Transverse colon (tissue), 4 donors: ENCODE results near the gene HSPA12A. TPM values are rescaled to one million over a fixed set of nuclear protein-coding genes. Genes with fewer than 3 reads are reported as not detected.
A peak's percentile ranks its signal among the peaks of the same experiment; 100 is the strongest.

Source experiments
- DNase-seq: peaks from one replicate; pipeline ENCODE4 v3.0.0-alpha.2; 2019
- H3K27ac ChIP-seq, 4 donors: fragments of 200-600 bp; sonication (generic); 2 replicates each; pipeline ENCODE4 v1.5.1; 2016 to 2018; ENCODE audit warnings: inconsistent platforms in 4 of 4
- H3K27me3 ChIP-seq: fragments of 200-600 bp; sonication (generic); 2 replicates; pipeline ENCODE4 v1.5.1; 2017; ENCODE audit warnings: inconsistent platforms
- H3K36me3 ChIP-seq, 4 donors: fragments of 200-600 bp; sonication (generic); 2 replicates each; pipeline ENCODE4 v1.5.1; 2017 to 2019; ENCODE audit warnings: inconsistent platforms in 4 of 4
- H3K4me1 ChIP-seq, 4 donors: fragments of 200-600 bp; sonication (generic); 2 replicates each; pipeline ENCODE4 v1.5.1; 2017 to 2020; ENCODE audit warnings: inconsistent platforms in 4 of 4
- H3K4me3 ChIP-seq, 4 donors: fragments of 200-600 bp; sonication (generic); 1 replicate in 1 of 4; 2 replicates in 3 of 4; pipeline versions ENCODE4 v1.5.1 to v1.6.1; 2017 to 2019; ENCODE audit warnings: inconsistent platforms in 4 of 4
- H3K9me3 ChIP-seq, 2 donors: fragments of 200-600 bp; sonication (generic); 2 replicates each; pipeline ENCODE4 v1.5.1; 2017 to 2019; ENCODE audit warnings: inconsistent platforms in 2 of 2
- EP300 ChIP-seq: sonication (generic); formaldehyde crosslinking; IDR thresholded peaks from one replicate; pipeline ENCODE4 v1.6.1; 2017; ENCODE audit warnings: antibody characterized with exemption, low read depth
- POLR2A ChIP-seq: fragments of 450-650 bp; IDR thresholded peaks from one replicate; pipeline ENCODE4 v1.6.1; 2016; ENCODE audit warnings: antibody characterized with exemption, mild to moderate bottlenecking, moderate library complexity
- POLR2AphosphoS5 ChIP-seq, 3 donors: sonication (generic); formaldehyde crosslinking; IDR thresholded peaks; one replicate each; pipeline ENCODE4 v1.6.1; 2016; ENCODE audit warnings: antibody characterized with exemption in 3 of 3
- WGBS, 2 donors: methylation state at CpG; one replicate each; pipeline ENCODE4 v1.1.5; 2018; ENCODE audit warnings: low coverage in 1 of 2; 5-methylcytosine and 5-hydroxymethylcytosine counted together
- in situ Hi-C, 4 donors: fragments of 200-750 bp; cut with MboI; loops; one replicate each; pipeline versions ENCODE4 v1.15.0 to v1.15.1; 2017; ENCODE audit warnings: low sequenced_read_pairs in 3 of 4, low pct_ligation_motif_present in 1 of 4, low pct_unique_long_range_greater_than_20kb in 1 of 4
- intact Hi-C: fragments of 100-400 bp; cut with DNase I; formaldehyde crosslinking; loops from one replicate; pipeline ENCODE4 v1.15.1; 2023; ENCODE audit warnings: low total_unique reads
- total RNA-seq, 4 donors: library from RNA; depleted of rRNA; stranded (reverse); fragments of >200 nt; gene quantifications; one replicate each; pipeline ENCODE4 v1.1.0, GENCODE V29; 2016
- TF ChIP-seq, protein P1 (sequence below), 5 experiments: fragments of 200-600 bp in 3 of 5; fragments of 450-650 bp in 2 of 5; sonication (generic) in 3 of 5; IDR thresholded peaks; 1 replicate in 2 of 5; 2 replicates in 3 of 5; pipeline ENCODE4 v1.5.1; 2016 to 2017; ENCODE audit warnings: antibody characterized with exemption in 5 of 5, inconsistent platforms in 3 of 5, mild to moderate bottlenecking in 2 of 5, moderate library complexity in 1 of 5

HSPA12A gene
- total RNA-seq, 4 donors from 2014 or later: 6.4 to 52.3 (median 9.5) TPM

DNA sequence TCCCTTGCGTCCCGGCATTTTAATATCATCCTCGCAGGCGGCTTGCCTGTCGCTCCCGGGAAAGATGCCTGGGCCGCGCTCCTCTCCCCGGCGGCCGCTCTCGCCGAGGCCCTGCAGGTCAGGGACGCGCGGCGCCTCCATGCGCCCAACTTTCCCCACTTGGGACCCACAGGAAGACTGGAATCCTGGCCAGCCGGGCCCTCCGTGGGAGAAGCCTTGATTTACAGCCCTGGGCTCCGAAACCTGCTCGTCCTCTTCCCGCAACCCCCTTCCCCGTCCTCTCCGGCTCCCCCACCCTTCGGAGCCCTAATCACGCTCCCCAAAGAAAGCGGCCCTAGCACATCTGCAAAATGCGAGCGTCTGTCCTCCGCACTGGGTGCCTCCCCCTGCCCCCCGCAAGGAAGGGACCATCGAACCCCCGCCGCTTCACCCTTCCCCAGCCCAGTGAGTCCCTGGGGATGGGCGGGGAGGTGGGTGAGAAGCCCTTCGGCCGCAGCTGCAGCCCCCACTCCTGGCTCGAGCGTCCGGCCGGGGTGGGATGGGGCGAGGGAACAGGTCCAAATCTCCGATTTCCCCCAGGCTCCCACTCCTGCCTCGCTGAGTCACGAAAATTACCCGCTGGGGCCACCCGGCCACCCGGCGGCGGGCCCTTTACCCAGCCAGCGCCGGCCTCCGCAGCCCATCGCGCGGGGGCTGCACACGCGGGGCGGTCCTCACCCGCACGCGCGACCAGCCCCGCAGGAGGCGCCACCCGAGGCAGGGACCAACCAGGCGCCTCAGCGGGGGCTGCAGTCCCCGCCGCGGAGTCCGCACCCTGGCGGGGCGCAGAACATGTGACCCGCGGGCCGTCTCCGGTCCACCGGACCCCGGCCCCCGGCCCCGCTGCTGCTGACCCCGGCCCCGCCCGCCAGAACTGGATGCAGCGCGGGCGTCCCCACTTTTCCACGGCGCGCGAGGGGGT is 695 bp downstream of the HSPA12A start:
- Histone ChIP-seq H3K27ac (peak overlapping the region; percentile 93 to 94 (median 93)), H3K4me3 (peak overlapping the region; percentile 70 to 94 (median 84)), H3K4me1 (peaks cover 0 to 16% (median 12%) of the 10 kb centered on the region in 4 donors), H3K27me3 (peaks cover 17% of the 10 kb centered on the region), H3K9me3 (no peaks in the 10 kb centered on the region), H3K36me3 (no peaks in the 10 kb centered on the region)
- DNase-seq: peak; percentile 18
- 4% methylated on average over 65 of the region's 93 CpGs; no CpG with 5 or more reads in 1 of the 2 donors for WGBS, 2 donors
- in situ Hi-C loops: no loop called here
- intact Hi-C loops: no loop called here
- TF ChIP-seq POLR2A: no peak
- TF ChIP-seq POLR2AphosphoS5 (IDR thresholded peaks at IDR 0.05): no peak
- TF ChIP-seq EP300: no peak

DNA sequence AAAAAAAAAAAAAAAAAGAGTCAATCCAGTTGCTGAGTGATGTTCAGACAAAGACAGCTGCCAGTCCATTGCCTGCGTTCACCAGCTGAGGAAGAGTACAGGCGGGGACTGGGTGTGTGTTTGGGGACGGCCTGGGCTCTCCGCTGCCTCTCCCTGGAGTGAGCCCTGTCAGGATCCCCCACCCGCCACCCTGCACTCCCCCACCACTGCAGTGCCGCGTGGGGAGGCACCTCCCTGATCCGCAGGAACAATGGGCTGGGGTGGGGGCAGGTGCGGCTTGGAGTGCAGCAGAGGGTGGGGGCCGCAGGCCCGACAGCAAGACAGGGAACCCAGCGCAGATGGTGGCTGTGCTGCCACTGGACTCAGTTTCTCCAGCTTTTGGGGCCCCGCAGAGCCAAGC is 1.4 kb downstream of the HSPA12A start:
- H3K4me3 ChIP-seq: peak overlapping the region; percentile 70 to 94 (median 84)
- peak overlapping the region; percentile 93 to 94 (median 93) for H3K27ac ChIP-seq
- H3K9me3 ChIP-seq: no peaks in the 10 kb centered on the region
- no peaks in the 10 kb centered on the region for H3K36me3 ChIP-seq
- H3K4me1 ChIP-seq: peaks cover 0 to 16% (median 12%) of the 10 kb centered on the region in 4 donors
- in situ Hi-C loops (no loop called here), intact Hi-C loops (no loop called here)
- DNase-seq: no peak
- TF ChIP-seq POLR2AphosphoS5 (IDR thresholded peaks at IDR 0.05): no peak
- no peak for TF ChIP-seq POLR2A
- TF ChIP-seq, protein P1, sequence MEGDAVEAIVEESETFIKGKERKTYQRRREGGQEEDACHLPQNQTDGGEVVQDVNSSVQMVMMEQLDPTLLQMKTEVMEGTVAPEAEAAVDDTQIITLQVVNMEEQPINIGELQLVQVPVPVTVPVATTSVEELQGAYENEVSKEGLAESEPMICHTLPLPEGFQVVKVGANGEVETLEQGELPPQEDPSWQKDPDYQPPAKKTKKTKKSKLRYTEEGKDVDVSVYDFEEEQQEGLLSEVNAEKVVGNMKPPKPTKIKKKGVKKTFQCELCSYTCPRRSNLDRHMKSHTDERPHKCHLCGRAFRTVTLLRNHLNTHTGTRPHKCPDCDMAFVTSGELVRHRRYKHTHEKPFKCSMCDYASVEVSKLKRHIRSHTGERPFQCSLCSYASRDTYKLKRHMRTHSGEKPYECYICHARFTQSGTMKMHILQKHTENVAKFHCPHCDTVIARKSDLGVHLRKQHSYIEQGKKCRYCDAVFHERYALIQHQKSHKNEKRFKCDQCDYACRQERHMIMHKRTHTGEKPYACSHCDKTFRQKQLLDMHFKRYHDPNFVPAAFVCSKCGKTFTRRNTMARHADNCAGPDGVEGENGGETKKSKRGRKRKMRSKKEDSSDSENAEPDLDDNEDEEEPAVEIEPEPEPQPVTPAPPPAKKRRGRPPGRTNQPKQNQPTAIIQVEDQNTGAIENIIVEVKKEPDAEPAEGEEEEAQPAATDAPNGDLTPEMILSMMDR (IDR thresholded peaks at IDR 0.05): no peak
- TF ChIP-seq EP300: no peak
- peaks cover 17% of the 10 kb centered on the region for H3K27me3 ChIP-seq
- WGBS, 2 donors: 16 to 33% methylated on average over 3 to 13 of the region's 13 CpGs

DNA sequence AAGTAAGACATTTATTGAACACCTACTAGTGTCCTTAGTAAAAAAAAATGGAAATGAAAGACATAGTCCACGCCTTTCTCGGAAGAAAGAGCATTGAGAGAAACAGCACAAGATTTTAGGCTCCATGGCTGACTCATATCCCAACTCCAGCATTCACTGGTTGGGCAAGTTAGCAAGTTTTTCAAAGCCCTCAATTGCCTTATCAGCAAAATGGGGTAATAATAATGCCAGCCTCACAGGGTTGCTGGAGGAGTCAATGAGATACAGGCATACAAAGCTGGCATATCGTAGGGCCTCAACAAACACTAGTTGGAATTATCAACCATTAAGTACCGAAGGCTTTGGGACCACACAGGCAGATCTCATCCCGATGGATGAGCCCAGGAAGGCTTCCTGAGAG is 4.0 kb downstream of the HSPA12A start:
- H3K27ac ChIP-seq: no peak overlapping the region
- peaks cover 17% of the 10 kb centered on the region for H3K27me3 ChIP-seq
- TF ChIP-seq POLR2A (no peak), POLR2AphosphoS5 (IDR thresholded peaks at IDR 0.05) (no peak), EP300 (no peak)
- TF ChIP-seq, protein P1 (IDR thresholded peaks at IDR 0.05): no peak
- 79 to 89% methylated on average over 2 to 5 of the region's 5 CpGs for WGBS, 2 donors
- no peaks in the 10 kb centered on the region for H3K36me3 ChIP-seq
- in situ Hi-C loops: no loop called here
- no peak overlapping the region for H3K4me3 ChIP-seq
- DNase-seq: no peak
- intact Hi-C loops: no loop called here
- no peaks in the 10 kb centered on the region for H3K9me3 ChIP-seq
- H3K4me1 ChIP-seq: peaks cover 0 to 16% (median 12%) of the 10 kb centered on the region in 4 donors

DNA sequence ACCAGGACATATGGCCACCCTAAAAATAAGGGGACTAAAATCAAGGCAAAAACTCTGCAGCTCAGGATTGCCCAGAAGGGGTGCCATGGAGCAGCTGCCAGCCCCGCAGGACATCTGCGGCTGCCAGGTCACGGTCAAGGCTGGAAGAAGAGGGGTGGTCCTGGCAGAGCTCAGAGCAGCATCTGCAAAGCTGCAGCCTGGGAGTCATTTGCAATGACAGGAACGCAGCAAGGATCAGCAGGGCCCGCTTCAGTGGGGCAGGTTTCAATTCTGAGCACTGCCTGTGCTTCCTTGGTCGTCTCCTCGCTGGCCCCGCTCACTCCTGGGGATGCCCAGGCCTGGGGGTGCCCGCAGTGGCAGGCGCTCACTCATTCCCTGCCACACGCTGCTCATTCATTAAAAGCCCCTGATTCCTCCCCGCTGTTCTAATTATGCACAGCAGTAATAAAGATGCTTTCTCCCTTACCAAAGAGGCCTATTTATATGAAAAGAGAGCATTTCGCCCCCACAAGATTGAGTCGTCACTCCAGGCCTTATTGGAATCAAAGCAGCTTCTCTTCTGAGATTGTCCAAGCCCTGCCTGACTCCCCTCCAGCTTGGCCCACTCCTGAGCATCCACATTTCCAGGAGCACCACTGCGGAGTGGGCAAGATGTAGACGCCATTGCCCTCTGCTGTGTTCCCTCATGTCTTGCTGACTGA is 4.6 kb downstream of the HSPA12A start:
- no peak for TF ChIP-seq POLR2AphosphoS5 (IDR thresholded peaks at IDR 0.05)
- TF ChIP-seq, protein P1 (IDR thresholded peaks at IDR 0.05): peak in 2 of 5 experiments; percentile 7 to 16
- in situ Hi-C loops (no loop called here), intact Hi-C loops (no loop called here)
- Histone ChIP-seq H3K36me3 (no peaks in the 10 kb centered on the region), H3K27ac (no peak overlapping the region), H3K27me3 (peaks cover 17% of the 10 kb centered on the region), H3K4me3 (no peak overlapping the region), H3K4me1 (peaks cover 0 to 11% (median 10%) of the 10 kb centered on the region in 4 donors), H3K9me3 (no peaks in the 10 kb centered on the region)
- 77 to 78% methylated on average over 4 to 16 of the region's 16 CpGs for WGBS, 2 donors
- no peak for DNase-seq
